Stomach (tissue), 4 donors: ENCODE measurements around the gene TMIGD1.
A peak's percentile ranks its signal among the peaks of the same experiment; 100 is the strongest.

Experiments
- EP300 ChIP-seq: sonication (generic); formaldehyde crosslinking; IDR thresholded peaks from one replicate; pipeline ENCODE4 v1.6.1; 2017; ENCODE audit warnings: antibody characterized with exemption
- POLR2A ChIP-seq, 4 donors: fragments of 450-650 bp; IDR thresholded peaks; one replicate each; pipeline ENCODE4 v1.6.1; 2016; ENCODE audit warnings: antibody characterized with exemption in 4 of 4, control low read depth in 2 of 4, mild to moderate bottlenecking in 1 of 4, moderate library complexity in 1 of 4
- POLR2AphosphoS5 ChIP-seq, 3 donors: sonication (generic); formaldehyde crosslinking; IDR thresholded peaks; one replicate each; pipeline ENCODE4 v1.6.1; 2016; ENCODE audit warnings: antibody characterized with exemption in 3 of 3
- TF ChIP-seq, protein P1 (sequence below), 7 experiments: fragments of 450-650 bp in 4 of 7; fragments of 200-600 bp in 3 of 7; sonication (generic) in 3 of 7; IDR thresholded peaks; one replicate each; pipeline ENCODE4 v1.5.1; 2016 to 2019; ENCODE audit warnings: antibody characterized with exemption in 7 of 7, control low read depth in 2 of 7, mild to moderate bottlenecking in 1 of 7

DNA sequence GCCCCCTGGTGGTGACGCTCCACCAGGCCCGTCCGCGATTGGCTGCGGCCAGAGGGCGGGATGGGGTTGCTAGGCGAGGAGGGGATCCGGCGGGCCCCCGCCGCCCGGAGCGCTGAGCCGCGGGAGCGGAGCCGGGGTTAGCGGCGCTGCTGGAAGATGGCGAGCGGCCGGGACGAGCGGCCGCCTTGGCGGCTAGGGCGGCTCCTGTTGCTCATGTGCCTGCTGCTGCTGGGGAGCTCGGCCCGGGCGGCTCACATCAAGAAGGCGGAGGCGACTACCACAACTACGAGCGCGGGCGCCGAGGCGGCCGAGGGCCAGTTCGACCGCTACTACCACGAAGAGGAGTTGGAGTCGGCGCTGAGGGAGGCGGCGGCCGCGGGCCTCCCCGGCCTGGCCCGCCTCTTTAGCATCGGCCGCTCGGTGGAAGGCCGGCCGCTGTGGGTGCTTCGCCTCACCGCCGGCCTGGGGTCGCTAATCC lies 45.0 kb upstream of the TMIGD1 start, which contains the start of gene CPD:
- TF ChIP-seq POLR2A (IDR thresholded peaks at IDR 0.05) = peak in 2 of 4 donors; percentile 18 to 31
- TF ChIP-seq, protein P1, sequence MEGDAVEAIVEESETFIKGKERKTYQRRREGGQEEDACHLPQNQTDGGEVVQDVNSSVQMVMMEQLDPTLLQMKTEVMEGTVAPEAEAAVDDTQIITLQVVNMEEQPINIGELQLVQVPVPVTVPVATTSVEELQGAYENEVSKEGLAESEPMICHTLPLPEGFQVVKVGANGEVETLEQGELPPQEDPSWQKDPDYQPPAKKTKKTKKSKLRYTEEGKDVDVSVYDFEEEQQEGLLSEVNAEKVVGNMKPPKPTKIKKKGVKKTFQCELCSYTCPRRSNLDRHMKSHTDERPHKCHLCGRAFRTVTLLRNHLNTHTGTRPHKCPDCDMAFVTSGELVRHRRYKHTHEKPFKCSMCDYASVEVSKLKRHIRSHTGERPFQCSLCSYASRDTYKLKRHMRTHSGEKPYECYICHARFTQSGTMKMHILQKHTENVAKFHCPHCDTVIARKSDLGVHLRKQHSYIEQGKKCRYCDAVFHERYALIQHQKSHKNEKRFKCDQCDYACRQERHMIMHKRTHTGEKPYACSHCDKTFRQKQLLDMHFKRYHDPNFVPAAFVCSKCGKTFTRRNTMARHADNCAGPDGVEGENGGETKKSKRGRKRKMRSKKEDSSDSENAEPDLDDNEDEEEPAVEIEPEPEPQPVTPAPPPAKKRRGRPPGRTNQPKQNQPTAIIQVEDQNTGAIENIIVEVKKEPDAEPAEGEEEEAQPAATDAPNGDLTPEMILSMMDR (IDR thresholded peaks at IDR 0.05) = peak in 2 of 7 experiments; percentile 33 to 42
- TF ChIP-seq POLR2AphosphoS5 (IDR thresholded peaks at IDR 0.05) = peak; percentile 54 to 88 (median 87)
- no peak for TF ChIP-seq EP300
